NT2/D1 (cell line): Measurements from ENCODE around the gene LYST.

Experiments used
- SUZ12 ChIP-seq: IDR thresholded peaks from 2 replicates; pipeline ENCODE4 v1.6.1; 2011; ENCODE audit not compliant: insufficient read length, insufficient read depth; ENCODE audit errors: extremely low read depth
- YY1 ChIP-seq: IDR thresholded peaks from 2 replicates; pipeline ENCODE4 v1.6.1; 2011; ENCODE audit not compliant: insufficient read length, insufficient read depth
- ZNF274 ChIP-seq: IDR thresholded peaks from 2 replicates; pipeline ENCODE4 v1.6.1; 2011; ENCODE audit warnings: mild to moderate bottlenecking, low read depth, low read length

GRCh38 chr1:235650341-235651169 lies 216.2 kb downstream of the LYST start:
- TF ChIP-seq SUZ12, result peak; percentile 64
- TF ChIP-seq YY1, result no peak
- TF ChIP-seq ZNF274, result no peak
